Measurements from ENCODE around the gene PPIL4.
"Not testable (repeated sequence)": the region's sequence is repeated elsewhere in the genome, so short reads cannot be mapped to it uniquely, and the experiment has no call there.

The PPIL4 gene

GRCh38 chr6:149515494-149515893, 30.3 kb downstream of the PPIL4 start:
- DNase-seq, result no peak

- DNase-seq, result no peak
Measured at GRCh38 chr6:149513915-149514314, 31.9 kb downstream of the PPIL4 start.

GRCh38 chr6:149510793-149511512, 34.9 kb downstream of the PPIL4 start:
- DNase-seq, result no peak

GRCh38 chr6:149508485-149508884, 37.4 kb downstream of the PPIL4 start:
- peak; percentile 52 for DNase-seq

GRCh38 chr6:149503872-149504271, 42.0 kb downstream of the PPIL4 start:
- no peak for DNase-seq

- DNase-seq, result no peak
Measured at GRCh38 chr6:149503276-149503675, 42.6 kb downstream of the PPIL4 start.

GRCh38 chr6:149501768-149502167, 44.1 kb downstream of the PPIL4 start:
- no peak for DNase-seq

- DNase-seq, result no peak
Measured at GRCh38 chr6:149501201-149501600, 44.6 kb downstream of the PPIL4 start.

GRCh38 chr6:149500096-149500495, 45.7 kb downstream of the PPIL4 start:
- no peak for DNase-seq

GRCh38 chr6:149499066-149499465, 46.8 kb downstream of the PPIL4 start:
- DNase-seq, result no peak

GRCh38 chr6:149497365-149497764, 48.5 kb downstream of the PPIL4 start:
- no peak for DNase-seq

- DNase-seq, result not testable (repeated sequence)
Measured at GRCh38 chr6:149496597-149496996, 49.2 kb downstream of the PPIL4 start.

- DNase-seq, result peak; percentile 49
Measured at GRCh38 chr6:149495349-149496016, 50.4 kb downstream of the PPIL4 start.

GRCh38 chr6:149494810-149495209, 51.0 kb downstream of the PPIL4 start:
- peak; percentile 68 for DNase-seq

GRCh38 chr6:149493761-149494320, 52.0 kb downstream of the PPIL4 start:
- DNase-seq, result no peak

GRCh38 chr6:149492798-149493343, 53.0 kb downstream of the PPIL4 start:
- no peak for DNase-seq

GRCh38 chr6:149489967-149490366, 55.9 kb downstream of the PPIL4 start:
- DNase-seq, result no peak

- DNase-seq, result no peak
Measured at GRCh38 chr6:149488815-149489214, 57.0 kb downstream of the PPIL4 start.

GRCh38 chr6:149487316-149487715, 58.5 kb downstream of the PPIL4 start:
- DNase-seq, result no peak

GRCh38 chr6:149484733-149485700, 60.8 kb downstream of the PPIL4 start, which contains the start of gene ZC3H12D:
TSS of gene ZC3H12D (minus strand) at chr6:149485014. CDS start at chr6:149474543, 10,471 bp downstream.
- DNase-seq, result peak; percentile 86

- no peak for DNase-seq
Measured at GRCh38 chr6:149483849-149484655, 61.8 kb downstream of the PPIL4 start.

GRCh38 chr6:149483334-149483725, 62.5 kb downstream of the PPIL4 start:
- DNase-seq, result no peak

Data from activated naive CD4-positive, alpha-beta T cell treated with Interleukin-2 at 50 U/mL for 16 hours (primary cell).